Fibroblast of villous mesenchyme (primary cell): Measurements from ENCODE around the gene UBL3. TPM values are rescaled to one million over a fixed set of nuclear protein-coding genes. Genes with fewer than 3 reads are reported as not detected.
A peak's percentile ranks its signal among the peaks of the same experiment; 100 is the strongest.

Source experiments
- DNase-seq: peaks from one replicate; pipeline ENCODE4 v3.0.0-alpha.2; 2010; ENCODE audit warnings: low read depth
- H3K4me3 ChIP-seq: 2 replicates; pipeline ENCODE4 v1.5.1; 2011; ENCODE audit warnings: low read depth, mild to moderate bottlenecking, low read length
- CTCF ChIP-seq: IDR thresholded peaks from 2 replicates; pipeline ENCODE4 v1.5.1; 2012; ENCODE audit warnings: low read depth, mild to moderate bottlenecking, low read length; ENCODE audit not compliant: insufficient read depth
- total RNA-seq: library from RNA; depleted of rRNA; stranded (reverse); fragments of >200 nt; gene quantifications from 2 replicates; pipeline ENCODE4 v1.2.3, GENCODE V29; 2012

UBL3 gene
- total RNA-seq, 1 donor, result 44.9 TPM

- TF ChIP-seq CTCF, result no peak
- DNase-seq, result no peak
- no peak overlapping the region for H3K4me3 ChIP-seq
Measured at GRCh38 chr13:29878101-29878500, 27.7 kb upstream of the UBL3 start.

- no peak overlapping the region for H3K4me3 ChIP-seq
- no peak for TF ChIP-seq CTCF
- no peak for DNase-seq
Measured at GRCh38 chr13:29877456-29878078, 27.1 kb upstream of the UBL3 start.

GRCh38 chr13:29875646-29876045 lies 25.2 kb upstream of the UBL3 start:
- no peak overlapping the region for H3K4me3 ChIP-seq
- DNase-seq, result no peak
- TF ChIP-seq CTCF, result no peak

GRCh38 chr13:29868581-29868980 lies 18.2 kb upstream of the UBL3 start:
- H3K4me3 ChIP-seq, result no peak overlapping the region
- no peak for DNase-seq
- TF ChIP-seq CTCF, result no peak

- no peak overlapping the region for H3K4me3 ChIP-seq
- no peak for TF ChIP-seq CTCF
- DNase-seq, result no peak
Measured at GRCh38 chr13:29865934-29866333, 15.5 kb upstream of the UBL3 start.

GRCh38 chr13:29861694-29862110 lies 11.3 kb upstream of the UBL3 start:
- H3K4me3 ChIP-seq, result no peak overlapping the region
- peak; percentile 51 for DNase-seq
- no peak for TF ChIP-seq CTCF

GRCh38 chr13:29859971-29860370 lies 9.6 kb upstream of the UBL3 start:
- H3K4me3 ChIP-seq, result no peak overlapping the region
- TF ChIP-seq CTCF, result no peak
- peak; percentile 39 for DNase-seq
